ENCODE results near the gene ZNF568.

GRCh38 chr19:36973021-36973843 lies 57.1 kb downstream of the ZNF568 start:
- TF ChIP-seq CTCF (conservative IDR thresholded peaks at IDR 0.05), result no peak
- no peak for TF ChIP-seq EZH2 (IDR thresholded peaks at IDR 0.05; ENCODE audit: low read depth)

Data from PC-9 (cell line).